OCI-LY1 (cell line): Measurements from ENCODE around the gene ZBTB7C.

Source experiments
- H2AFZ ChIP-seq: fragments of 200-600 bp; sonication (generic), shearing (Covaris generic); 2 replicates; pipeline ENCODE4 v1.6.0; 2014; ENCODE audit warnings: antibody characterized with exemption, mild to moderate bottlenecking, low read length
- H3F3A ChIP-seq: fragments of 200-600 bp; sonication (generic), shearing (Covaris generic); 2 replicates; pipeline ENCODE4 v1.6.0; 2014; ENCODE audit warnings: mild to moderate bottlenecking, antibody characterized with exemption, low read length, moderate library complexity; ENCODE audit not compliant: insufficient read depth
- H3K27ac ChIP-seq: fragments of 200-600 bp; sonication (generic); 2 replicates; pipeline ENCODE4 v1.5.1; 2014; ENCODE audit warnings: low read length, mixed run types, mild to moderate bottlenecking, low read depth; ENCODE audit not compliant: poor library complexity, severe bottlenecking
- H3K27me3 ChIP-seq: fragments of 200-600 bp; sonication (generic); 2 replicates; pipeline ENCODE4 v1.6.0; 2014; ENCODE audit warnings: antibody characterized with exemption, mild to moderate bottlenecking, low read length, moderate library complexity; ENCODE audit not compliant: insufficient read depth
- H3K36me3 ChIP-seq: fragments of 200-600 bp; sonication (generic); 2 replicates; pipeline ENCODE4 v1.6.1; 2014; ENCODE audit warnings: mild to moderate bottlenecking, antibody characterized with exemption, low read length, moderate library complexity, mixed read lengths; ENCODE audit not compliant: insufficient read depth
- H3K4me1 ChIP-seq: fragments of 200-600 bp; sonication (generic); 2 replicates; pipeline ENCODE4 v1.5.1; 2014; ENCODE audit warnings: mild to moderate bottlenecking, low read length, moderate library complexity; ENCODE audit not compliant: insufficient read depth, severe bottlenecking
- H3K4me2 ChIP-seq: fragments of 200-600 bp; sonication (generic), shearing (Covaris generic); 2 replicates; pipeline ENCODE4 v1.6.1; 2014; ENCODE audit warnings: low read length
- H3K4me3 ChIP-seq: fragments of 200-600 bp; sonication (generic); 2 replicates; pipeline ENCODE4 v1.5.1; 2014; ENCODE audit warnings: low read length, low read depth, mild to moderate bottlenecking, mixed read lengths; ENCODE audit not compliant: poor library complexity, severe bottlenecking
- H3K79me2 ChIP-seq: fragments of 200-600 bp; shearing (Covaris generic); 2 replicates; pipeline ENCODE4 v1.6.1; 2016; ENCODE audit warnings: mixed run types, low read length, mixed read lengths; ENCODE audit not compliant: insufficient read depth
- H3K9ac ChIP-seq: fragments of 200-600 bp; sonication (generic), shearing (Covaris generic); 2 replicates; pipeline ENCODE4 v1.6.1; 2014; ENCODE audit warnings: mild to moderate bottlenecking, low read length, mixed read lengths
- H3K9me2 ChIP-seq: fragments of 200-600 bp; sonication (generic), shearing (Covaris generic); 2 replicates; pipeline ENCODE4 v1.6.1; 2014; ENCODE audit warnings: low read depth, mild to moderate bottlenecking, low read length, mixed read lengths
- H3K9me3 ChIP-seq: fragments of 200-600 bp; shearing (Covaris generic); 2 replicates; pipeline ENCODE4 v1.6.1; 2014; ENCODE audit warnings: low read length, mixed read lengths
- H4K20me1 ChIP-seq: fragments of 200-600 bp; sonication (generic), shearing (Covaris generic); 2 replicates; pipeline ENCODE4 v1.6.0; 2016; ENCODE audit warnings: mild to moderate bottlenecking, low read length; ENCODE audit not compliant: insufficient read depth
- EZH2 ChIP-seq: fragments of 200-600 bp; sonication (generic), shearing (Covaris generic); IDR thresholded peaks from 2 replicates; pipeline ENCODE4 v1.8.0; 2017; ENCODE audit warnings: borderline replicate concordance, mixed run types, mild to moderate bottlenecking, antibody characterized with exemption, low read length, moderate library complexity, mixed read lengths
- TF ChIP-seq, protein P1 (sequence below): fragments of 200-600 bp; sonication (generic), shearing (Covaris generic); IDR thresholded peaks from 2 replicates; pipeline ENCODE4 v1.5.1; 2017; ENCODE audit warnings: mild to moderate bottlenecking, antibody characterized with exemption, low read length, moderate library complexity, mixed read lengths

Gene ZBTB7C

DNA sequence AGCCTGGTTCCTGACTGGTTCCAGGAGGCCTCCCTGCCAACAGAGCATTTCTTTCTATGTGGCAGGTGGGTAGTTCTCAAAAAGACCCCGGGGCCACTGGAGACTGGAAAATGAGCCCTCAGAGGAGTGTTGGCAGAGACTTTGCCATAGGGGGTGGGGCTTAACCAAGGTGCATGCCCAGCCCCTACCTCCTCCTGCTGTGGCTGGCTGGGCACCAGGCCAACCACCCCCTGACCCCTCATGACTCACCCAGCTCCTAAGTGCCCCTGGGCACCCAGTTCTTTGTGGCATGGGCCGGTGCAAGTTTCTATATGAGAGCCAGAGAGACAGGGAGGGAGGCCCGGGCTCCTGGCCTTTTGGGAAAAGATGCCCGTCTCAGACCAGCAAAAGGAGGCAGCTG is 380.5 kb downstream of the ZBTB7C start:
- H3K9me2 ChIP-seq, result no peaks in the 10 kb centered on the region
- H2AFZ ChIP-seq, result no peak overlapping the region
- H3K36me3 ChIP-seq, result no peaks in the 10 kb centered on the region
- peaks cover 3% of the 10 kb centered on the region; the same call in 1 of the 2 replicates for H3K27me3 ChIP-seq
- H3F3A ChIP-seq, result no peaks in the 10 kb centered on the region
- no peak for TF ChIP-seq EZH2
- TF ChIP-seq, protein P1, sequence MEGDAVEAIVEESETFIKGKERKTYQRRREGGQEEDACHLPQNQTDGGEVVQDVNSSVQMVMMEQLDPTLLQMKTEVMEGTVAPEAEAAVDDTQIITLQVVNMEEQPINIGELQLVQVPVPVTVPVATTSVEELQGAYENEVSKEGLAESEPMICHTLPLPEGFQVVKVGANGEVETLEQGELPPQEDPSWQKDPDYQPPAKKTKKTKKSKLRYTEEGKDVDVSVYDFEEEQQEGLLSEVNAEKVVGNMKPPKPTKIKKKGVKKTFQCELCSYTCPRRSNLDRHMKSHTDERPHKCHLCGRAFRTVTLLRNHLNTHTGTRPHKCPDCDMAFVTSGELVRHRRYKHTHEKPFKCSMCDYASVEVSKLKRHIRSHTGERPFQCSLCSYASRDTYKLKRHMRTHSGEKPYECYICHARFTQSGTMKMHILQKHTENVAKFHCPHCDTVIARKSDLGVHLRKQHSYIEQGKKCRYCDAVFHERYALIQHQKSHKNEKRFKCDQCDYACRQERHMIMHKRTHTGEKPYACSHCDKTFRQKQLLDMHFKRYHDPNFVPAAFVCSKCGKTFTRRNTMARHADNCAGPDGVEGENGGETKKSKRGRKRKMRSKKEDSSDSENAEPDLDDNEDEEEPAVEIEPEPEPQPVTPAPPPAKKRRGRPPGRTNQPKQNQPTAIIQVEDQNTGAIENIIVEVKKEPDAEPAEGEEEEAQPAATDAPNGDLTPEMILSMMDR, result no peak
- no peaks in the 10 kb centered on the region for H3K9me3 ChIP-seq
- H3K4me3 ChIP-seq, result no peak overlapping the region
- no peaks in the 10 kb centered on the region for H3K79me2 ChIP-seq
- H3K4me1 ChIP-seq, result no peaks in the 10 kb centered on the region
- no peaks in the 10 kb centered on the region for H4K20me1 ChIP-seq
- no peak overlapping the region for H3K9ac ChIP-seq
- no peak overlapping the region for H3K4me2 ChIP-seq
- no peak overlapping the region for H3K27ac ChIP-seq

DNA sequence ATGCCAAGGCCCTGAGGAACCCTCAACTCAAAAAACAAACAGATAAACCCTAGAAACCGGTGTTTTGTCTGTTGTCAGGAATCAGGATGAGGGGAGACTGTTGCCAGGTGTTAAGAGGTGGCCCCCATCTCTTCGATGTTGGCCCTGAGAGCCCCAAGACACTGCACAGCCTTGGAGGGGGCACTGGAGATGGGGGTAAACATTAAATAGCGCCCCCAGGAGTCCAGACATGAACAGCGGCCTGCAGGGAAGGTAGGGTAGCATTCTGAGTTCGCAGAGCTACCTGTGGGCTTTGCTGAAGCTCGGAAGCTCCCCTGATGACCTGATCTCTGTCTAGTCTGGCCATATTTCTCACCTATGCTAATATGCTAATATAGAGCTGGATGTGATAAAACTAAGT is 381.1 kb downstream of the ZBTB7C start:
- no peaks in the 10 kb centered on the region for H3K79me2 ChIP-seq
- peaks cover 3% of the 10 kb centered on the region; the same call in 1 of the 2 replicates for H3K27me3 ChIP-seq
- H3K9ac ChIP-seq, result no peak overlapping the region
- no peaks in the 10 kb centered on the region for H3K4me1 ChIP-seq
- no peak overlapping the region for H3K27ac ChIP-seq
- H4K20me1 ChIP-seq, result no peaks in the 10 kb centered on the region
- no peak overlapping the region for H2AFZ ChIP-seq
- TF ChIP-seq, protein P1, result no peak; the same call in 1 of the 2 replicates
- no peak for TF ChIP-seq EZH2
- H3K36me3 ChIP-seq, result no peaks in the 10 kb centered on the region
- no peak overlapping the region for H3K4me3 ChIP-seq
- H3K4me2 ChIP-seq, result no peak overlapping the region
- H3K9me3 ChIP-seq, result no peaks in the 10 kb centered on the region
- no peaks in the 10 kb centered on the region for H3K9me2 ChIP-seq
- no peaks in the 10 kb centered on the region for H3F3A ChIP-seq

DNA sequence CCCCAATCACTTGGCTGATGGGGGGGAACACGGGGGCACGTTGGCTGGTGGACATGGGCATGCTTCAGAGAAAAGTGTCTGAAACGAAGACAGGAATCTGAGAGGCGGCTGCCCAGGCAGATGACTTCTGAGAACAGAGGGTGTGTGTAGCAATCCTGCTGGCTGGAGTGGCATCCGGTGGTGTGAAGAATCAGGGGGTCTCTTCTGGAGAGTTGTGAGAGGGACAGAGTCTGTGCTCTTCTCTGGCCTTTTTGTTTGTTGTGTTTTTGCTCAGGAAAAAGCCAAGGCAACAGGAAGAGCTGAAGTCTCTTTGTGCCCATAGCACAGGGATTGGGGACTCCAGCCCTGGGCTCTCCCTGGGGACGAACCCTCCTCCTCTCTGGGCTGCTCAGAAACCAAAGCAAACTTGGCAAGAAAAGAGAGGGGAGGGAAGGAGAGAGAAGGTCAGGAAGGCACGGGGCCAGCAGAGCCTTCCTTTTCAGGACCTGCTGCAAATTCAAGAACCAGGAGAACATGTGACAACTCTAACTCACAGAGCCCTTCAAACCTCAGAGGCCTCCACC is 381.7 kb downstream of the ZBTB7C start:
- Histone ChIP-seq H3K9me2 (no peaks in the 10 kb centered on the region), H2AFZ (no peak overlapping the region), H3F3A (no peaks in the 10 kb centered on the region), H3K79me2 (no peaks in the 10 kb centered on the region), H3K27ac (no peak overlapping the region), H4K20me1 (no peaks in the 10 kb centered on the region), H3K4me1 (no peaks in the 10 kb centered on the region), H3K36me3 (no peaks in the 10 kb centered on the region), H3K4me2 (no peak overlapping the region), H3K4me3 (no peak overlapping the region), H3K9me3 (no peaks in the 10 kb centered on the region), H3K9ac (no peak overlapping the region), H3K27me3 (peaks cover 3% of the 10 kb centered on the region; the same call in 1 of the 2 replicates)
- TF ChIP-seq EZH2, result no peak
- TF ChIP-seq, protein P1, result no peak
